Type B pancreatic cell (in vitro differentiated cells): Measurements from ENCODE around the gene VAC14. TPM values are rescaled to one million over a fixed set of nuclear protein-coding genes. Genes with fewer than 3 reads are reported as not detected.

Source experiments
- DNase-seq: peaks from one replicate; pipeline ENCODE4 v3.0.0; 2021; ENCODE audit warnings: mixed read lengths; ENCODE audit not compliant: unreplicated experiment; ENCODE audit errors: extremely low spot score
- H3K27ac Mint-ChIP-seq: 2 replicates; pipeline ENCODE4 v1.8.0; 2021; ENCODE audit warnings: mild to moderate bottlenecking, mixed read lengths
- H3K27me3 Mint-ChIP-seq: 2 replicates; pipeline ENCODE4 v1.8.0; 2021; ENCODE audit warnings: mixed read lengths
- H3K36me3 Mint-ChIP-seq: 2 replicates; pipeline ENCODE4 v1.8.0; 2021; ENCODE audit warnings: mixed read lengths
- H3K4me1 Mint-ChIP-seq: one replicate; pipeline ENCODE4 v1.8.0; 2021; ENCODE audit warnings: mixed read lengths; ENCODE audit not compliant: unreplicated experiment
- H3K4me3 Mint-ChIP-seq: 2 replicates; pipeline ENCODE4 v1.8.0; 2021; ENCODE audit warnings: mild to moderate bottlenecking, mixed read lengths
- H3K9me3 Mint-ChIP-seq: 2 replicates; pipeline ENCODE4 v1.8.0; 2021; ENCODE audit warnings: mixed read lengths
- total RNA-seq: library from RNA; stranded (reverse); gene quantifications from 2 replicates; pipeline ENCODE4 v1.2.1, GENCODE V29; 2021; ENCODE audit warnings: low replicate concordance
- TF ChIP-seq, protein P1 (sequence below): fragments of 200-600 bp; sonication (generic); conservative IDR thresholded peaks from 2 replicates; pipeline ENCODE4 v1.5.0; 2021; ENCODE audit warnings: antibody characterized with exemption, mild to moderate bottlenecking

The VAC14 gene
- total RNA-seq, 1 donor from 2014 or later: 38.3 TPM

- no peaks in the 10 kb centered on the region for H3K9me3 Mint-ChIP-seq
- H3K36me3 Mint-ChIP-seq: peaks cover 3% of the 10 kb centered on the region
- no peak for DNase-seq
- peaks cover 8% of the 10 kb centered on the region for H3K4me1 Mint-ChIP-seq
- H3K4me3 Mint-ChIP-seq: no peak overlapping the region
- TF ChIP-seq, protein P1, sequence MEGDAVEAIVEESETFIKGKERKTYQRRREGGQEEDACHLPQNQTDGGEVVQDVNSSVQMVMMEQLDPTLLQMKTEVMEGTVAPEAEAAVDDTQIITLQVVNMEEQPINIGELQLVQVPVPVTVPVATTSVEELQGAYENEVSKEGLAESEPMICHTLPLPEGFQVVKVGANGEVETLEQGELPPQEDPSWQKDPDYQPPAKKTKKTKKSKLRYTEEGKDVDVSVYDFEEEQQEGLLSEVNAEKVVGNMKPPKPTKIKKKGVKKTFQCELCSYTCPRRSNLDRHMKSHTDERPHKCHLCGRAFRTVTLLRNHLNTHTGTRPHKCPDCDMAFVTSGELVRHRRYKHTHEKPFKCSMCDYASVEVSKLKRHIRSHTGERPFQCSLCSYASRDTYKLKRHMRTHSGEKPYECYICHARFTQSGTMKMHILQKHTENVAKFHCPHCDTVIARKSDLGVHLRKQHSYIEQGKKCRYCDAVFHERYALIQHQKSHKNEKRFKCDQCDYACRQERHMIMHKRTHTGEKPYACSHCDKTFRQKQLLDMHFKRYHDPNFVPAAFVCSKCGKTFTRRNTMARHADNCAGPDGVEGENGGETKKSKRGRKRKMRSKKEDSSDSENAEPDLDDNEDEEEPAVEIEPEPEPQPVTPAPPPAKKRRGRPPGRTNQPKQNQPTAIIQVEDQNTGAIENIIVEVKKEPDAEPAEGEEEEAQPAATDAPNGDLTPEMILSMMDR: no peak
- no peak overlapping the region for H3K27ac Mint-ChIP-seq
- H3K27me3 Mint-ChIP-seq: no peaks in the 10 kb centered on the region
These were observed 31.2 kb downstream of the VAC14 start for GRCh38 chr16:70769761-70770160.

DNA sequence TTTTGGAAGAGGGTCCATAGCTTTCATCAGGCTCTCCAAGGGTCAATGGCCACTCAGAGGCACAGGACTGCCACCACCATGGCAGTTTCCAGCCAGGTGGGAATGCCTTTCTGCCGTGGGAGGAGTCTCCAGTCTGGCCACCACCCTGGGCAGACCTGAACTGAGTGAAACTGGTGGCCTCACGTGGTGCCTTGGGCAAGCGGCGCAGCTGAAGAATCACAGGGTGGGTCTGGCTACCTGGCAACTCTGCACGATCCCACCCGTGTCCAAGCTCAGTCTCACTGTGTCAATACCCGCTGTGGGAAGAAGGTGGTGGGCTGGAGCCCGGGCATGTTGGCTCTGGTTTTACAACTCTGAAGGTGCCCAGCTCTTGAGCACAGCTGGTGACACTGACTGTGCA, 31.8 kb downstream of the VAC14 start:
- DNase-seq: no peak
- H3K36me3 Mint-ChIP-seq: peaks cover 3% of the 10 kb centered on the region
- no peaks in the 10 kb centered on the region for H3K9me3 Mint-ChIP-seq
- peaks cover 8% of the 10 kb centered on the region for H3K4me1 Mint-ChIP-seq
- no peaks in the 10 kb centered on the region for H3K27me3 Mint-ChIP-seq
- no peak overlapping the region for H3K4me3 Mint-ChIP-seq
- no peak overlapping the region for H3K27ac Mint-ChIP-seq
- TF ChIP-seq, protein P1: no peak

- no peaks in the 10 kb centered on the region for H3K9me3 Mint-ChIP-seq
- DNase-seq: no peak
- no peak overlapping the region for H3K4me3 Mint-ChIP-seq
- H3K4me1 Mint-ChIP-seq: peaks cover 8% of the 10 kb centered on the region
- H3K36me3 Mint-ChIP-seq: peaks cover 3% of the 10 kb centered on the region
- TF ChIP-seq, protein P1: no peak
- H3K27me3 Mint-ChIP-seq: no peaks in the 10 kb centered on the region
- H3K27ac Mint-ChIP-seq: peak overlapping the region; percentile 82
These were observed 32.8 kb downstream of the VAC14 start for GRCh38 chr16:70768203-70768580.

- no peak overlapping the region for H3K4me3 Mint-ChIP-seq
- peaks cover 3% of the 10 kb centered on the region for H3K36me3 Mint-ChIP-seq
- DNase-seq: no peak
- peaks cover 8% of the 10 kb centered on the region for H3K4me1 Mint-ChIP-seq
- no peaks in the 10 kb centered on the region for H3K27me3 Mint-ChIP-seq
- no peaks in the 10 kb centered on the region for H3K9me3 Mint-ChIP-seq
- TF ChIP-seq, protein P1: no peak
- peak overlapping the region; percentile 82 for H3K27ac Mint-ChIP-seq
These were observed 33.4 kb downstream of the VAC14 start for GRCh38 chr16:70767377-70768202.

DNA sequence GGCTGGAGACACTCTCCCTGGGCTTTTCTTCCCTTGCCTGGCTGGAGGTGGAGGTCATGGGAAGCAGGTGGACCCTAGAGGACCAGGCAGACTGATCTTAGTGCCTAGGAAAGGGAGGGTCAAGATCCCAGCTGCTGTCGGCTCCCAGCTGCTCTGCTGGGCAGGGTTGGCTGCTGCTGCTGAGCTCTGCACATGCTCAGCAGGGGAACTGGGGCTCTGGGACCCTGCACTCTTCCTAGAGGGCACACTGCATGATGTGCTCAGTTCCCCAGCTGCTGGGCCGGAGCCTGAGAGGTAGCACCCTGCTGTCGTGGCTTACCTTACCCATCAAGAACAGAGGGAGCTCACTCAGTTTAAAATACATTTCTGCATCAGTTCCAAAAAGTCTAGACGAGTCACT, 34.3 kb downstream of the VAC14 start:
- Mint-ChIP-seq H3K4me3 (no peak overlapping the region), H3K27ac (no peak overlapping the region), H3K27me3 (no peaks in the 10 kb centered on the region), H3K9me3 (no peaks in the 10 kb centered on the region), H3K4me1 (peaks cover 8% of the 10 kb centered on the region), H3K36me3 (peaks cover 3% of the 10 kb centered on the region)
- TF ChIP-seq, protein P1: no peak
- no peak for DNase-seq
